ENCODE results near the gene NR6A1. TPM values are rescaled to one million over a fixed set of nuclear protein-coding genes. Genes with fewer than 3 reads are reported as not detected.

NR6A1 gene
- total RNA-seq, 1 experiment from 2014 or later = 99.3 TPM

DNA sequence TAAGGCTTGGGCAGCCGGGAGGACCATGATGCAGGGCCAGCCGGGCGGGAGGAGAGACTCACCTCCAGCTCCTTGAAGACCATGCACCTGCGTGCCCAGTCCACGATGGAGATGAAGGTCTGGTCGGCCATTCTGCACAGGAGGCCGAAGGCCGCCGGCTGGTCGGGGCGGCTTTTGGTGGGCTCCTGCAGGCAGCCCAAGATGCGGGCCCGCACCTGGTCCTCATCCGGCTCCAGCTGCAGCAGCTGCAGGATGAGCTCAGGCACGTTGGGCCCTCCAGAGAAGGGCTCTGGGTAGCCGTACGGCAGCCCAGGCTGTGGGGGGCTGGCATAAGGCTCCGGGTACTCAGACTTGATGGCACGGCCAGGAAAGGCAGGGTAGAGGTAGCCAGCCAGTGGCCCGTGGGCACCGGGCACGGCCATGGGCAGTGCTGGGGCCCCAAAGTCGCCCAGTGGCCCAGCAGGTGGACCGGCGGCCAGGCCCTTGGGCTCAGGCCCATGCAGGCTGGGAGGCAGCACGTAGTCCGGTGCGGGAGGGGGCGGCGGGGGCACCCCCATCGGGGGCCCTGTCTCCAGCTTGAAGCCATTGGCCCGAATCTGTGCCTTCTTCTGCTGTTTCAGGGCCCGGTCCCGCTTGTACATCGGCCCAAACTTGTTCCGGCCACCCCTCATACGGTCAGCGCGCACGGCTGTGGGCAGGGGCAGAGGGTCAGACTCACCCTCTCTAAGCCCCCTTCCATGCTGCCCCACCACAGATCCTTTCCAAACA is 270.9 kb downstream of the NR6A1 start:
- Histone ChIP-seq H2BK12ac (ENCODE audit: insufficient read length, low read depth, low read length) (no peak overlapping the region), H4K8ac (replicated peaks; ENCODE audit: insufficient read length, low read depth, low read length) (no peak overlapping the region), H4K91ac (ENCODE audit: insufficient read length, low read depth, low read length) (no peak overlapping the region), H2BK20ac (ENCODE audit: low read depth, low read length, poor library complexity, severe bottlenecking) (no peak overlapping the region), H3K79me1 (ENCODE audit: insufficient read depth, low read depth, low read length, poor library complexity, severe bottlenecking) (no peaks in the 10 kb centered on the region), H3K27ac (ENCODE audit: insufficient read length, low read depth, low read length) (no peak overlapping the region), H2BK15ac (ENCODE audit: low read depth, low read length) (no peak overlapping the region), H3K23me2 (ENCODE audit: insufficient read length, low read depth, low read length, poor library complexity, severe bottlenecking) (peaks cover 6% of the 10 kb centered on the region), H3K4ac (ENCODE audit: low read depth, low read length) (no peak overlapping the region), H3K9me3 (ENCODE audit: control insufficient read depth, low read depth, low read length) (no peaks in the 10 kb centered on the region), H3K18ac (ENCODE audit: insufficient read length, low read depth, low read length) (no peak overlapping the region), H3K27me3 (ENCODE audit: insufficient read depth, low read length) (peaks cover 31% of the 10 kb centered on the region), H3K56ac (ENCODE audit: insufficient read length, low read depth, low read length) (no peak overlapping the region), H3T11ph (ENCODE audit: low read length) (no peak overlapping the region), H2AK5ac (ENCODE audit: insufficient read length, low read length) (no peak overlapping the region), H3K4me1 (ENCODE audit: insufficient read depth, low read length) (peaks cover 2% of the 10 kb centered on the region; the same call in 1 of the 2 replicates), H3K9ac (ENCODE audit: extremely low read depth, insufficient read length, low read length) (no peak overlapping the region), H4K20me1 (ENCODE audit: control insufficient read depth, insufficient read depth, insufficient read length) (no peaks in the 10 kb centered on the region), H3K14ac (ENCODE audit: insufficient read depth, low read length) (no peak overlapping the region), H4K5ac (ENCODE audit: insufficient read length, low read depth, low read length) (no peak overlapping the region), H2BK5ac (ENCODE audit: insufficient read length, low read length) (no peak overlapping the region), H3K79me2 (ENCODE audit: insufficient read depth, low read length) (no peaks in the 10 kb centered on the region), H2AFZ (ENCODE audit: low read length) (no peak overlapping the region), H2BK120ac (ENCODE audit: low read depth, low read length, poor library complexity, severe bottlenecking) (no peak overlapping the region), H3K23ac (ENCODE audit: insufficient read length, low read depth, low read length) (no peak overlapping the region), H3K4me2 (ENCODE audit: insufficient read depth, insufficient read length, low read length) (no peak overlapping the region)
- TF ChIP-seq, protein P1, sequence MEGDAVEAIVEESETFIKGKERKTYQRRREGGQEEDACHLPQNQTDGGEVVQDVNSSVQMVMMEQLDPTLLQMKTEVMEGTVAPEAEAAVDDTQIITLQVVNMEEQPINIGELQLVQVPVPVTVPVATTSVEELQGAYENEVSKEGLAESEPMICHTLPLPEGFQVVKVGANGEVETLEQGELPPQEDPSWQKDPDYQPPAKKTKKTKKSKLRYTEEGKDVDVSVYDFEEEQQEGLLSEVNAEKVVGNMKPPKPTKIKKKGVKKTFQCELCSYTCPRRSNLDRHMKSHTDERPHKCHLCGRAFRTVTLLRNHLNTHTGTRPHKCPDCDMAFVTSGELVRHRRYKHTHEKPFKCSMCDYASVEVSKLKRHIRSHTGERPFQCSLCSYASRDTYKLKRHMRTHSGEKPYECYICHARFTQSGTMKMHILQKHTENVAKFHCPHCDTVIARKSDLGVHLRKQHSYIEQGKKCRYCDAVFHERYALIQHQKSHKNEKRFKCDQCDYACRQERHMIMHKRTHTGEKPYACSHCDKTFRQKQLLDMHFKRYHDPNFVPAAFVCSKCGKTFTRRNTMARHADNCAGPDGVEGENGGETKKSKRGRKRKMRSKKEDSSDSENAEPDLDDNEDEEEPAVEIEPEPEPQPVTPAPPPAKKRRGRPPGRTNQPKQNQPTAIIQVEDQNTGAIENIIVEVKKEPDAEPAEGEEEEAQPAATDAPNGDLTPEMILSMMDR (conservative IDR thresholded peaks at IDR 0.05) = no peak
- H3K4me1 Mint-ChIP-seq = peaks cover 4 to 34% of the 10 kb centered on the region in 2 experiments; a peak in 3 of 4 replicates
- H3K9me3 Mint-ChIP-seq = peaks cover 0 to 5% of the 10 kb centered on the region in 2 experiments; a peak in 3 of 5 replicates
- WGBS (ENCODE audit: extremely low coverage, insufficient read length, low lambda C conversion rate) = no CpG with 5 or more reads among the region's 40 CpGs
- no peaks in the 10 kb centered on the region for H3K36me3 Mint-ChIP-seq (ENCODE audit: insufficient read depth in 1 of 3, low read depth in 3 of 3)
- H3K27ac Mint-ChIP-seq = no peak overlapping the region
- H3K4me3 Mint-ChIP-seq = no peak overlapping the region
- peaks cover 56% of the 10 kb centered on the region for H3K27me3 Mint-ChIP-seq (ENCODE audit: low read depth)
- no peak for DNase-seq

All from H9 (cell line).